HS-27A (cell line): ENCODE measurements around the gene MYL11.

Experiments
- DNase-seq: peaks from one replicate; pipeline ENCODE4 v3.0.0-alpha.2; 2012; ENCODE audit warnings: low read depth, missing footprints

MYL11 gene

GRCh38 chr16:30354423-30355143 is 20.0 kb upstream of the MYL11 start:
- no peak for DNase-seq

GRCh38 chr16:30355144-30355953 is 19.3 kb upstream of the MYL11 start, which contains the start of gene CD2BP2:
Gene CD2BP2 (minus strand): TSS chr16:30355308. CDS start chr16:30354681, 627 bp downstream.
- peak; percentile 97 for DNase-seq

GRCh38 chr16:30355954-30356308 is 18.7 kb upstream of the MYL11 start:
- no peak for DNase-seq

- DNase-seq = no peak
These were observed 18.1 kb upstream of the MYL11 start for GRCh38 chr16:30356401-30357084.

- DNase-seq = no peak
These were observed 17.4 kb upstream of the MYL11 start for GRCh38 chr16:30357085-30357714.

GRCh38 chr16:30357715-30358576 is 16.7 kb upstream of the MYL11 start:
- DNase-seq = no peak

- no peak for DNase-seq
These were observed 16.0 kb upstream of the MYL11 start for GRCh38 chr16:30358577-30358936.

- no peak for DNase-seq
These were observed 15.4 kb upstream of the MYL11 start for GRCh38 chr16:30358990-30359870.

GRCh38 chr16:30359871-30360170 is 14.8 kb upstream of the MYL11 start:
- no peak for DNase-seq

- DNase-seq = no peak
These were observed 13.4 kb upstream of the MYL11 start for GRCh38 chr16:30361180-30361579.

GRCh38 chr16:30365200-30365599 is 9.4 kb upstream of the MYL11 start:
- DNase-seq = no peak

GRCh38 chr16:30366511-30366910 is 8.1 kb upstream of the MYL11 start:
- DNase-seq = no peak

GRCh38 chr16:30367349-30368009 is 7.1 kb upstream of the MYL11 start:
- no peak for DNase-seq

GRCh38 chr16:30368122-30368791 is 6.3 kb upstream of the MYL11 start:
- DNase-seq = no peak

GRCh38 chr16:30368792-30369090 is 5.9 kb upstream of the MYL11 start:
- no peak for DNase-seq

GRCh38 chr16:30369091-30369937 is 5.3 kb upstream of the MYL11 start:
- DNase-seq = no peak

GRCh38 chr16:30369938-30370455 is 4.6 kb upstream of the MYL11 start:
- DNase-seq = no peak

GRCh38 chr16:30370456-30371247 is 4.0 kb upstream of the MYL11 start, which contains the start of gene TBC1D10B:
Gene TBC1D10B (minus strand): TSS chr16:30370494. CDS start chr16:30370183, 311 bp downstream.
- peak; percentile 99 for DNase-seq
